Vagina (tissue), 2 donors: ENCODE measurements around the gene IMMP2L. TPM values are rescaled to one million over a fixed set of nuclear protein-coding genes. Genes with fewer than 3 reads are reported as not detected.

Experiments used
- DNase-seq, 2 donors: peaks; one replicate each; pipeline ENCODE4 v3.0.0-alpha.2; 2017; ENCODE audit errors: extremely low spot score in 2 of 2
- H3K27ac ChIP-seq: fragments of 200-600 bp; sonication (generic); one replicate; pipeline ENCODE4 v1.5.1; 2019
- H3K27me3 ChIP-seq: fragments of 200-600 bp; sonication (generic); one replicate; pipeline ENCODE4 v1.5.1; 2019
- H3K36me3 ChIP-seq, 2 donors: fragments of 200-600 bp; sonication (generic); one replicate each; pipeline ENCODE4 v1.5.1; 2017 to 2019
- H3K4me1 ChIP-seq: fragments of 200-600 bp; sonication (generic); one replicate; pipeline ENCODE4 v1.5.1; 2019
- H3K4me3 ChIP-seq, 2 donors: fragments of 200-600 bp; sonication (generic); 1 replicate in 1 of 2; 2 replicates in 1 of 2; pipeline ENCODE4 v1.5.1; 2016 to 2019
- H3K9me3 ChIP-seq: fragments of 200-600 bp; sonication (generic); one replicate; pipeline ENCODE4 v1.5.1; 2019
- CTCF ChIP-seq, 3 experiments: fragments of 450-650 bp in 2 of 3; fragments of 200-600 bp in 1 of 3; sonication (generic) in 1 of 3; IDR thresholded peaks; one replicate each; pipeline ENCODE4 v1.5.1; 2017 to 2019; ENCODE audit warnings: antibody characterized with exemption in 3 of 3, mild to moderate bottlenecking in 2 of 3, moderate library complexity in 2 of 3
- POLR2A ChIP-seq, 2 donors: fragments of 450-650 bp; IDR thresholded peaks; one replicate each; pipeline ENCODE4 v1.6.1; 2017; ENCODE audit warnings: antibody characterized with exemption in 2 of 2, mild to moderate bottlenecking in 2 of 2, moderate library complexity in 2 of 2
- POLR2AphosphoS5 ChIP-seq, 2 donors: sonication (generic); formaldehyde crosslinking; IDR thresholded peaks; one replicate each; pipeline ENCODE4 v1.9.0; 2017; ENCODE audit warnings: antibody characterized with exemption in 2 of 2, mild to moderate bottlenecking in 2 of 2, low read depth in 1 of 2; ENCODE audit not compliant: insufficient read depth in 1 of 2
- intact Hi-C: fragments of 100-400 bp; cut with DNase I; formaldehyde crosslinking; loops from one replicate; pipeline ENCODE4 v1.15.1; 2023
- total RNA-seq: library from RNA; depleted of rRNA; stranded (reverse); fragments of >200 nt; gene quantifications from one replicate; pipeline ENCODE4 v1.2.3, GENCODE V29; 2016

The IMMP2L gene
- total RNA-seq, 1 donor from 2014 or later: 13.3 TPM

GRCh38 chr7:110835849-110836248 is 726.4 kb downstream of the IMMP2L start:
- peaks cover 9% of the 10 kb centered on the region for H3K4me1 ChIP-seq
- no peaks in the 10 kb centered on the region for H3K9me3 ChIP-seq
- no peak for DNase-seq
- H3K27me3 ChIP-seq: no peaks in the 10 kb centered on the region
- intact Hi-C loops: no loop called here
- H3K27ac ChIP-seq: no peak overlapping the region
- no peak overlapping the region for H3K4me3 ChIP-seq
- H3K36me3 ChIP-seq: no peaks in the 10 kb centered on the region
- TF ChIP-seq POLR2A (IDR thresholded peaks at IDR 0.05): no peak
- no peak for TF ChIP-seq POLR2AphosphoS5 (IDR thresholded peaks at IDR 0.05; ENCODE audit: insufficient read depth in 1 of 2, low read depth in 1 of 2)
- no peak for TF ChIP-seq CTCF (IDR thresholded peaks at IDR 0.05)

GRCh38 chr7:110835218-110835617 is 727.1 kb downstream of the IMMP2L start:
- no peaks in the 10 kb centered on the region for H3K27me3 ChIP-seq
- no peak overlapping the region for H3K27ac ChIP-seq
- peaks cover 9% of the 10 kb centered on the region for H3K4me1 ChIP-seq
- no peaks in the 10 kb centered on the region for H3K36me3 ChIP-seq
- no peak for DNase-seq
- H3K9me3 ChIP-seq: no peaks in the 10 kb centered on the region
- no peak overlapping the region for H3K4me3 ChIP-seq
- intact Hi-C loops: no loop called here
- no peak for TF ChIP-seq POLR2AphosphoS5 (IDR thresholded peaks at IDR 0.05; ENCODE audit: insufficient read depth in 1 of 2, low read depth in 1 of 2)
- TF ChIP-seq CTCF (IDR thresholded peaks at IDR 0.05): no peak
- no peak for TF ChIP-seq POLR2A (IDR thresholded peaks at IDR 0.05)

- no peaks in the 10 kb centered on the region for H3K9me3 ChIP-seq
- DNase-seq: no peak
- H3K36me3 ChIP-seq: no peaks in the 10 kb centered on the region
- no peak overlapping the region for H3K27ac ChIP-seq
- peaks cover 9% of the 10 kb centered on the region for H3K4me1 ChIP-seq
- intact Hi-C loops: no loop called here
- TF ChIP-seq POLR2A (IDR thresholded peaks at IDR 0.05): no peak
- TF ChIP-seq CTCF (IDR thresholded peaks at IDR 0.05): no peak
- no peak for TF ChIP-seq POLR2AphosphoS5 (IDR thresholded peaks at IDR 0.05; ENCODE audit: insufficient read depth in 1 of 2, low read depth in 1 of 2)
- no peak overlapping the region for H3K4me3 ChIP-seq
- H3K27me3 ChIP-seq: no peaks in the 10 kb centered on the region
Observed at GRCh38 chr7:110831419-110831818, 730.9 kb downstream of the IMMP2L start.

GRCh38 chr7:110830778-110831177 is 731.5 kb downstream of the IMMP2L start:
- Histone ChIP-seq H3K27me3 (no peaks in the 10 kb centered on the region), H3K27ac (no peak overlapping the region), H3K9me3 (no peaks in the 10 kb centered on the region), H3K4me1 (peaks cover 9% of the 10 kb centered on the region), H3K4me3 (no peak overlapping the region), H3K36me3 (no peaks in the 10 kb centered on the region)
- DNase-seq: no peak
- no peak for TF ChIP-seq CTCF (IDR thresholded peaks at IDR 0.05)
- intact Hi-C loops: no loop called here

- H3K27me3 ChIP-seq: no peaks in the 10 kb centered on the region
- H3K27ac ChIP-seq: no peak overlapping the region
- peaks cover 9% of the 10 kb centered on the region for H3K4me1 ChIP-seq
- H3K9me3 ChIP-seq: no peaks in the 10 kb centered on the region
- H3K36me3 ChIP-seq: no peaks in the 10 kb centered on the region
- no peak for DNase-seq
- TF ChIP-seq POLR2AphosphoS5 (IDR thresholded peaks at IDR 0.05; ENCODE audit: insufficient read depth in 1 of 2, low read depth in 1 of 2) (no peak), POLR2A (IDR thresholded peaks at IDR 0.05) (no peak), CTCF (IDR thresholded peaks at IDR 0.05) (no peak)
- intact Hi-C loops: no loop called here
- H3K4me3 ChIP-seq: no peak overlapping the region
Observed at GRCh38 chr7:110827936-110828335, 734.4 kb downstream of the IMMP2L start.
